Skeletal muscle cell (primary cell): ENCODE measurements around the gene PRR13.
"Not testable (repeated sequence)": the region's sequence is repeated elsewhere in the genome, so short reads cannot be mapped to it uniquely, and the experiment has no call there.

Experiments
- DNase-seq: peaks from one replicate; pipeline ENCODE4 v3.0.0-alpha.2; 2010; ENCODE audit warnings: low read depth
- H3K4me3 ChIP-seq: 2 replicates; pipeline ENCODE4 v1.5.1; 2011; ENCODE audit warnings: low read depth, mild to moderate bottlenecking, control low read depth, low read length, moderate library complexity

PRR13 gene

DNA sequence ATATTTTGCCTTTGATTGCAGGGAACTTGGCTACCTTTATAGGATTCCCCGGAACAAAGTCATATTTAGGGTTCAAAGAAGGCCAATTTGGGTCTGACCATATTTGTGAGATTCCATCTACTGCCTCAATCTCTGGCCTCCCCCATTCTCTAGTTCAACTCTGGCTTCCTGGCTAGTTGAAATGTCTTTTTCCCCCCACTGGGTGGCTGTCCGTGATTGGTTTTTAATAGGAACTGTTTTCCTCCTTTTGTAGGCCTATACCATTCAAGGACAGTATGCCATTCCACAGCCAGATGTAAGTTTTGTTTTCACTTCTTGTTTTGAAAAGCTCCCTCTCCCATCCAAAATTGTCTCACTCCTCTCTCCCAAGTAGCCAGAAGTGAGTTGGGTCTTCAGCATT is 24.1 kb downstream of the PRR13 start:
- no peak for DNase-seq
- no peak overlapping the region for H3K4me3 ChIP-seq

- DNase-seq, result no peak
These were observed 25.1 kb downstream of the PRR13 start for GRCh38 chr12:53466640-53467039.

GRCh38 chr12:53467082-53467481 is 25.5 kb downstream of the PRR13 start:
- H3K4me3 ChIP-seq, result no peak overlapping the region

More at GRCh38 chr12:53466640-53467039, 25.1 kb downstream of the PRR13 start:
- H3K4me3 ChIP-seq, result no peak overlapping the region

GRCh38 chr12:53467880-53468279 is 26.3 kb downstream of the PRR13 start:
- DNase-seq, result no peak
- no peak overlapping the region for H3K4me3 ChIP-seq

More at GRCh38 chr12:53467082-53467481, 25.5 kb downstream of the PRR13 start:
- no peak for DNase-seq

DNA sequence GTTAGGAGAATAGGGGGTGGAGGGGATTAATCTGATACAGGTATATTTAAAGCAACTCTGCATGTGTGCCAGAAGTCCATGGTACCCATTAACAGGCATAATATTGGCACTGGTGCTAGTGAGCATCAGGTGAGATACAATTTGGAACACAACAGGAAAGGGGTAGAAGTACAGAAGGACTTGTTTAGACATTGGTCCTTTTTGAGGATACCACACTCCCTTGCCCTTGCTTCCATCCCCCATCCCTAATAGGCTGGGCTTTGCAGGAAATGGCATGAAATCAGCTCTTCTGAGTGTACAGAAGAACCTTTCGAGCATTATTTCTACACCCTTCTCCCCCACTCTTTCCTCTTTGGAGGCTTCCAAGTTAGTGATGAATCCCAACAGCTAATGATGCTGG is 26.7 kb downstream of the PRR13 start:
- DNase-seq, result no peak
- H3K4me3 ChIP-seq, result no peak overlapping the region

DNA sequence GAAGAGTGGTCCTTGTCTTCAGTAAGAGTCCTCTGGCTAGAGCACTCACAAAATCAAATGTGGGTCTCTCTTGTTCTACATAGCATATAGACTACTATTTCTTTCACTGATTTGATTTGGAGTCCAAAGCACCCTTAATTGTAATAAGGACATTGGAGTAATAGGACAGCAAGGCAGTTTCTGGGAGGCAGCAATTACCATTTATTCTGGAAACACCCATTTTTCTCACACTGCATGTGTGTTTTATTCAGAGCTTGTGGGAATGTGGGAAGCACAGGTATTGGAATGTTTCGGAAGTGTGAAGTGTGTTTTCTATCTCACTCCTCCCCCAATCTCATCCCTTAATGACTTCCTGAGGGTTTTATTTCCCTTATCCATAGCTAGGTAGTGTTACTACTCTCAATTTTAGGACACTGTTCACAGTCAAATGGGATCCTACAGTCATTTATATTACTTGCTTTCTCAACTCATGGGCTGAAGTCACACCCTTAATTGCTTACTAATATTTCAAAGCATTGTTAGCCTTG is 30.6 kb downstream of the PRR13 start:
- H3K4me3 ChIP-seq, result no peak overlapping the region
- DNase-seq, result no peak

DNA sequence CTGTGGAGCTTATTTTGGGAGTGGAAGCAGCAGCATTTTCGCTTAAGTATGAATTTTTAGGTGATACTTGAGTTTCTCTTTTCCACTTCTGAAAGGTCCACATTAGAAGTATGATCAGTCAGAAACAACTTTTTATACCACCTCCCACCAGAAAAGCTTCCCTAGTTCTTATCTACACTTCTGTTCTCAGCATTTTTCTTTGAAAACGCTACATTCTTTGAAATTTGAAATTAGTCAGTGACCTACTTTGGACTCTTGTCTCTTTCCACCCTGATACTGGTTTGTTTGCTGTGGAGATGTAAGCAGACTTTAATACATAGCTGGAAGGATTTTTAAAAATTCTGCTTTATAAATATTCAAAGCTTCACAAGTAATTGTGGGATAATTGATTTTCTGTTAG is 32.5 kb downstream of the PRR13 start:
- H3K4me3 ChIP-seq, result no peak overlapping the region
- DNase-seq, result no peak

- DNase-seq, result no peak
These were observed 33.3 kb downstream of the PRR13 start for GRCh38 chr12:53474819-53475218.

GRCh38 chr12:53476769-53477209 is 35.3 kb downstream of the PRR13 start:
- no peak overlapping the region for H3K4me3 ChIP-seq
- DNase-seq, result no peak

More at GRCh38 chr12:53474819-53475218, 33.3 kb downstream of the PRR13 start:
- no peak overlapping the region for H3K4me3 ChIP-seq

GRCh38 chr12:53478865-53479264 is 37.3 kb downstream of the PRR13 start:
- no peak for DNase-seq
- H3K4me3 ChIP-seq, result no peak overlapping the region

DNA sequence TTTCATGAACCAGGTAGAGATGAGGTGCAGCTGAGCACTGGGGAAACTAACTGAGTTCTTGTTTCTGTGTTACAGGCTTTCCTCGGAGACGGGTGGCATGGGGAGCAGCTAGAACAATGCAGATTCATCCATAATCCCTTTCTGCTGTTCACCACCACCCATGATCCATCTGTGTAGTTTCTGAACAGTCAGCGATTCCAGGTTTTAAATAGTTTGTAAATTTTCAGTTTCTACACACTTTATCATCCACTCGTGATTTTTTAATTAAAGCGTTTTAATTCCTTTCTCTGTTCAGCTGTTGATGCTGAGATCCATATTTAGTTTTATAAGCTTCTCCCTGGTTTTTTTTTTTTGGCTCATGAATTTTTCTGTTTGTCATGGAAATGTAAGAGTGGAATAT is 37.8 kb downstream of the PRR13 start:
- no peak overlapping the region for H3K4me3 ChIP-seq
- DNase-seq, result no peak

GRCh38 chr12:53480491-53481442 is 39.2 kb downstream of the PRR13 start:
- DNase-seq, result no peak
- no peak overlapping the region for H3K4me3 ChIP-seq

DNA sequence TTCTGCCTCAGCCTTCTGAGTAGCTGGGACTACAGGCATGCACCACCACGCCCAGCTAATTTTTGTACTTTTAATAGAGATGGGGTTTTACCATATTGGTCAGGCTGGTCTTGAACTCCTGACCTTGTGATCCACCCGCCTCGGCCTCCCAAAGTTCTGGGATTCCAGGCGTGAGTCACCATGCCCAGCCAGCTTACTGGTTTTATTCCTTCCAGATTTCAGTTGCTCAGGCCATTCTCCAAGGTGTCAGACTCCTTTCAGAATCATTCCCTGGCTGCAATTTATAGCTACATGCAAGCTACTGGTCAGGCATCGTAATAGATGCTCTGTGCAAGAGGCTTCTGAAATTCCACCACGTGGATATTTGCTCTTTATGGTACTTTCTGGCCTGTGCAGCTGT is 39.9 kb downstream of the PRR13 start:
- DNase-seq, result not testable (repeated sequence)

DNA sequence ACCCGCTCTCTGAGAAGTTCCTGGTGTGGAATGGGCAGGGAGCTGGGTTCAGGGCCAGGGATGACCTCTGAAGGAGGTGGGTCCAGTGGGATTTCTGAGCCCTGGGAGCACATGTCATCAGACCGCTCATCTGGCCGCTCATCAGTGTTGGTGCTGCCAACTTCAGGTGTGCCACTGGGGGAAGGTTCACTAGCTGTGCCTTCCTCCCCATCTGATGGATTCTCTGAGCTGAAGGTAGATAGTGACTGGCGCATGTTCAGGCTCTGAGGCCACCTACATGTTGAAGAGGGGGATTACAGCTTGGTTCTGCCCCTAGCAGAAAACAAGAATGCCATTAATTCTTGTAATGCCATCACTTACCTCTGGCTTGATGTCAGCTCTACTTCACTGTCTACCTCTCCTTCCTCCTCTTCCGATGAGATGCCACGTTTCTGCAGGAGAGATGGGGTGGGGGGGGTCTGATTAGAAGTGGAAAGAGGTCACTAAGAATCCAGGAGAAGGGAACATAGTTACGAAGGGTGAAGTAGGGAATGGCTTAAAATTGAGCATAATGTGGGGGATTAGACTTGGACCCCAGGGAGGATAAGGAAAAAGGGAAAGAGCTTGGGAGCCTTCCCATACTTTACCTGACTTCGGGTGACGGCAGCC is 40.5 kb downstream of the PRR13 start:
- no peak for DNase-seq
- no peak overlapping the region for H3K4me3 ChIP-seq

More for the DNA sequence above, 39.9 kb downstream of the PRR13 start:
- H3K4me3 ChIP-seq, result not testable (repeated sequence)

DNA sequence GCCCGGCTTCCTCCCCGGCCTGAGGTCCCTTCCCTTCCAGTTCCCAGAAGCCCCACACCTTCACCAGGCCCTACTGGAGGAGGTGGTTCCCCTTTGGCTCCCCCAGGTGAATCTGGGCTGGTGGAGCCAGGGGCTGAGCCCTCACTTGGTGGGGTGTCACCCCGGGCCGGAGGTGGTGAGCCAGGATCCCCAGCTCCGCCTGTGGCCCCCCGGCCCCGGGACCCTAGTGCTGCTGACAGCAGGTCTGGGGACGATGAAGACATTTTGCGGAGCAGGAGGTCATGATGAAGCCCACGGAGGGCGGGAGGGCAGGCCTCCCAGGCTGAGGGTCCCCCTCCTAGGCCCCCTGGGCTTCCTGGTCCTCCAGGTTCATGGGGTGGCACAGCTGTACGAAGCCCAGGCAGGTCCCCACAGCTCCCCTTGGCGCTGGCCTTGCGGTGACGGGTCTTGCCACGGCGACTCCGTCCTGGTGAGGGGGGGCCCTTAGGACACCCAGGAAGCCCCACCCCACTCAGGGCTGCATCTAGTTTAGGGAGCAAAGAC is 41.2 kb downstream of the PRR13 start:
- no peak for DNase-seq
- H3K4me3 ChIP-seq, result no peak overlapping the region

GRCh38 chr12:53483225-53483978 is 41.9 kb downstream of the PRR13 start:
- H3K4me3 ChIP-seq, result no peak overlapping the region
- no peak for DNase-seq

GRCh38 chr12:53483979-53484377 is 42.4 kb downstream of the PRR13 start:
- no peak for DNase-seq
- H3K4me3 ChIP-seq, result no peak overlapping the region

- no peak overlapping the region for H3K4me3 ChIP-seq
- no peak for DNase-seq
These were observed 43.4 kb downstream of the PRR13 start for GRCh38 chr12:53484686-53485575.
